GM12878 (cell line): Measurements from ENCODE around the gene SPX.

Experiments
- BCLAF1 ChIP-seq: fragments of 450-650 bp; IDR thresholded peaks from 2 replicates; pipeline ENCODE4 v1.6.1; 2017; ENCODE audit warnings: antibody characterized with exemption, mild to moderate bottlenecking, moderate library complexity
- CREB1 ChIP-seq: IDR thresholded peaks from 2 replicates; pipeline ENCODE4 v1.6.1; 2012; ENCODE audit warnings: low read depth, mild to moderate bottlenecking, inconsistent platforms
- CTCF ChIP-seq, 3 experiments: IDR thresholded peaks in 2 of 3; conservative IDR thresholded peaks in 1 of 3; 2 replicates each; pipeline ENCODE4 v1.5.1; 2011; ENCODE audit warnings: low read depth in 3 of 3, low read length in 3 of 3, mild to moderate bottlenecking in 3 of 3, control low read depth in 2 of 3, moderate library complexity in 2 of 3, inconsistent platforms in 1 of 3, mixed read lengths in 1 of 3; ENCODE audit not compliant: control insufficient read depth in 2 of 3, insufficient read depth in 1 of 3; ENCODE audit errors: extremely low read depth in 1 of 3
- ESRRA ChIP-seq: IDR thresholded peaks from 2 replicates; pipeline ENCODE4 v1.6.1; 2012; ENCODE audit warnings: mild to moderate bottlenecking, low read length, improper control_type of control experiment
- EZH2 ChIP-seq: IDR thresholded peaks from 2 replicates; pipeline ENCODE4 v1.6.1; 2012; ENCODE audit warnings: low read depth, mild to moderate bottlenecking, control low read depth, inconsistent platforms, low read length, borderline replicate concordance; ENCODE audit not compliant: control insufficient read depth
- NFYB ChIP-seq: IDR thresholded peaks from 2 replicates; pipeline ENCODE4 v1.6.1; 2011; ENCODE audit warnings: low read depth, mild to moderate bottlenecking, low read length, improper control_type of control experiment, moderate library complexity; ENCODE audit not compliant: insufficient read depth
- PAX5 ChIP-seq: IDR thresholded peaks from 2 replicates; pipeline ENCODE4 v1.6.1; 2011; ENCODE audit warnings: low read depth, low read length, borderline replicate concordance
- RAD21 ChIP-seq: IDR thresholded peaks from 2 replicates; pipeline ENCODE4 v1.6.1; 2011; ENCODE audit warnings: mild to moderate bottlenecking, low read depth, low read length, moderate library complexity; ENCODE audit not compliant: insufficient read depth
- REST ChIP-seq: IDR thresholded peaks from 2 replicates; pipeline ENCODE4 v1.6.1; 2012; ENCODE audit warnings: mild to moderate bottlenecking, low read depth, low read length
- SUPT20H ChIP-seq: IDR thresholded peaks from 2 replicates; pipeline ENCODE4 v1.6.1; 2011; ENCODE audit warnings: low read depth, mild to moderate bottlenecking, low read length, moderate library complexity, borderline replicate concordance; ENCODE audit not compliant: control insufficient read depth
- USF2 ChIP-seq: IDR thresholded peaks from 2 replicates; pipeline ENCODE4 v1.6.1; 2011; ENCODE audit warnings: low read depth, low read length, improper control_type of control experiment, borderline replicate concordance
- ZBTB4 ChIP-seq: fragments of 450-650 bp; formaldehyde crosslinking; IDR thresholded peaks from 2 replicates; pipeline ENCODE4 v1.4.0; 2022; ENCODE audit warnings: mild to moderate bottlenecking, moderate library complexity
- ZNF384 ChIP-seq: IDR thresholded peaks from 2 replicates; pipeline ENCODE4 v1.6.1; 2012; ENCODE audit warnings: low read depth, mild to moderate bottlenecking, low read length, improper control_type of control experiment, borderline replicate concordance

GRCh38 chr12:21566223-21566906 is 40.3 kb downstream of the SPX start:
- TF ChIP-seq CTCF (IDR thresholded peaks at IDR 0.05 in 2 of 3, conservative IDR thresholded peaks at IDR 0.05 in 1 of 3; ENCODE audit: control insufficient read depth in 2 of 3, extremely low read depth in 1 of 3, insufficient read depth in 1 of 3, low read depth in 3 of 3, low read length in 3 of 3) (no peak), ESRRA (no peak), CREB1 (no peak), PAX5 (no peak), SUPT20H (no peak), EZH2 (no peak), RAD21 (no peak), BCLAF1 (no peak), NFYB (no peak), USF2 (no peak), ZBTB4 (CRISPR knock-in tag) (no peak), REST (no peak), ZNF384 (no peak)
